H9 (cell line): ENCODE data around the gene TNNT2. TPM values are rescaled to one million over a fixed set of nuclear protein-coding genes. Genes with fewer than 3 reads are reported as not detected.

Experiments
- DNase-seq: peaks from one replicate; pipeline ENCODE4 v3.0.0-alpha.2; 2017
- H2AFZ ChIP-seq: one replicate; pipeline ENCODE4 v1.6.1; 2013; ENCODE audit warnings: mild to moderate bottlenecking, low read length, control low read depth, moderate library complexity
- H2AK5ac ChIP-seq: 2 replicates; pipeline ENCODE4 v1.6.1; 2013; ENCODE audit warnings: low read length, control low read depth, mixed read lengths; ENCODE audit not compliant: insufficient read length
- H2BK120ac ChIP-seq: one replicate; pipeline ENCODE4 v1.6.1; 2013; ENCODE audit warnings: low read depth, mild to moderate bottlenecking, low read length, control low read depth, inconsistent platforms; ENCODE audit not compliant: poor library complexity, severe bottlenecking
- H2BK12ac ChIP-seq: 2 replicates; pipeline ENCODE4 v1.6.1; 2013; ENCODE audit warnings: low read length, control low read depth, mixed read lengths, low read depth; ENCODE audit not compliant: insufficient read length
- H2BK15ac ChIP-seq: 2 replicates; pipeline ENCODE4 v1.6.1; 2013; ENCODE audit warnings: low read depth, low read length, control low read depth
- H2BK20ac ChIP-seq: one replicate; pipeline ENCODE4 v1.6.1; 2013; ENCODE audit warnings: low read depth, mild to moderate bottlenecking, low read length, control low read depth, inconsistent platforms; ENCODE audit not compliant: poor library complexity, severe bottlenecking
- H2BK5ac ChIP-seq: 2 replicates; pipeline ENCODE4 v1.6.1; 2013; ENCODE audit warnings: low read length, control low read depth, mixed read lengths; ENCODE audit not compliant: insufficient read length
- H3K14ac ChIP-seq: 2 replicates; pipeline ENCODE4 v1.6.1; 2013; ENCODE audit warnings: low read length, control low read depth; ENCODE audit not compliant: insufficient read depth
- H3K18ac ChIP-seq: 2 replicates; pipeline ENCODE4 v1.6.1; 2013; ENCODE audit warnings: low read depth, mild to moderate bottlenecking, mixed read lengths, low read length, control low read depth; ENCODE audit not compliant: insufficient read length
- H3K23ac ChIP-seq: 2 replicates; pipeline ENCODE4 v1.6.1; 2013; ENCODE audit warnings: low read length, control low read depth, mixed read lengths, low read depth; ENCODE audit not compliant: insufficient read length
- H3K23me2 ChIP-seq: 2 replicates; pipeline ENCODE4 v1.6.1; 2013; ENCODE audit warnings: low read depth, mild to moderate bottlenecking, mixed read lengths, low read length, control low read depth; ENCODE audit not compliant: insufficient read length, poor library complexity, severe bottlenecking
- H3K27ac ChIP-seq: 2 replicates; pipeline ENCODE4 v1.5.1; 2013; ENCODE audit warnings: low read length, control low read depth, mixed read lengths, low read depth; ENCODE audit not compliant: insufficient read length
- H3K27me3 ChIP-seq: 2 replicates; pipeline ENCODE4 v1.6.1; 2013; ENCODE audit warnings: low read length, control low read depth, inconsistent platforms; ENCODE audit not compliant: insufficient read depth
- H3K4ac ChIP-seq: 2 replicates; pipeline ENCODE4 v1.6.1; 2013; ENCODE audit warnings: low read depth, mild to moderate bottlenecking, control low read depth, inconsistent platforms, low read length, moderate library complexity
- H3K4me1 ChIP-seq: 2 replicates; pipeline ENCODE4 v1.6.1; 2013; ENCODE audit warnings: low read length, control low read depth, inconsistent platforms; ENCODE audit not compliant: insufficient read depth
- H3K4me2 ChIP-seq: 2 replicates; pipeline ENCODE4 v1.6.1; 2013; ENCODE audit warnings: low read length, control low read depth, mixed read lengths; ENCODE audit not compliant: insufficient read length, insufficient read depth
- H3K56ac ChIP-seq: 2 replicates; pipeline ENCODE4 v1.6.1; 2013; ENCODE audit warnings: low read depth, mild to moderate bottlenecking, mixed read lengths, low read length, control low read depth; ENCODE audit not compliant: insufficient read length
- H3K79me1 ChIP-seq: 2 replicates; pipeline ENCODE4 v1.6.1; 2013; ENCODE audit warnings: low read depth, mild to moderate bottlenecking, moderate library complexity, low read length, control low read depth, inconsistent platforms; ENCODE audit not compliant: insufficient read depth, poor library complexity, severe bottlenecking
- H3K79me2 ChIP-seq: 2 replicates; pipeline ENCODE4 v1.6.1; 2013; ENCODE audit warnings: low read length, control low read depth, inconsistent platforms; ENCODE audit not compliant: insufficient read depth
- H3K9ac ChIP-seq: 2 replicates; pipeline ENCODE4 v1.6.1; 2013; ENCODE audit warnings: low read length, control low read depth, mixed read lengths; ENCODE audit not compliant: insufficient read length; ENCODE audit errors: extremely low read depth
- H3K9me3 ChIP-seq: one replicate; pipeline ENCODE4 v1.6.1; 2013; ENCODE audit warnings: low read depth, low read length, inconsistent platforms; ENCODE audit not compliant: control insufficient read depth
- H3T11ph ChIP-seq: one replicate; pipeline ENCODE4 v1.6.1; 2013; ENCODE audit warnings: mild to moderate bottlenecking, low read length, control low read depth, inconsistent platforms
- H4K20me1 ChIP-seq: one replicate; pipeline ENCODE4 v1.6.1; 2013; ENCODE audit not compliant: control insufficient read depth, insufficient read length, insufficient read depth
- H4K5ac ChIP-seq: 2 replicates; pipeline ENCODE4 v1.6.1; 2013; ENCODE audit warnings: low read depth, mild to moderate bottlenecking, mixed read lengths, low read length, control low read depth; ENCODE audit not compliant: insufficient read length
- H4K8ac ChIP-seq: replicated peaks from 2 replicates; pipeline ENCODE4 v1.6.1; 2013; ENCODE audit warnings: low read length, control low read depth, mixed read lengths, low read depth; ENCODE audit not compliant: insufficient read length
- H4K91ac ChIP-seq: 2 replicates; pipeline ENCODE4 v1.6.1; 2013; ENCODE audit warnings: low read depth, mild to moderate bottlenecking, moderate library complexity, mixed read lengths, low read length, control low read depth; ENCODE audit not compliant: insufficient read length
- H3K27ac Mint-ChIP-seq, 3 experiments: 2 replicates in 2 of 3; 3 replicates in 1 of 3; pipeline ENCODE4 v1.8.0; 2020 to 2021; ENCODE audit warnings: mixed read lengths in 3 of 3, mild to moderate bottlenecking in 1 of 3, moderate library complexity in 1 of 3
- H3K27me3 Mint-ChIP-seq: 2 replicates; pipeline ENCODE4 v1.8.0; 2021; ENCODE audit warnings: low read depth, mild to moderate bottlenecking, moderate library complexity, mixed read lengths
- H3K36me3 Mint-ChIP-seq, 3 experiments: 2 replicates in 2 of 3; 3 replicates in 1 of 3; pipeline ENCODE4 v1.8.0; 2020 to 2021; ENCODE audit warnings: low read depth in 3 of 3, mixed read lengths in 3 of 3; ENCODE audit not compliant: insufficient read depth in 1 of 3
- H3K4me1 Mint-ChIP-seq, 2 experiments: 2 replicates each; pipeline ENCODE4 v1.8.0; 2020; ENCODE audit warnings: mixed read lengths in 2 of 2
- H3K4me3 Mint-ChIP-seq, 2 experiments: 2 replicates in 1 of 2; 3 replicates in 1 of 2; pipeline ENCODE4 v1.8.0; 2020 to 2021; ENCODE audit warnings: mild to moderate bottlenecking in 2 of 2, mixed read lengths in 2 of 2, moderate library complexity in 1 of 2
- H3K9me3 Mint-ChIP-seq, 2 experiments: 2 replicates in 1 of 2; 3 replicates in 1 of 2; pipeline ENCODE4 v1.8.0; 2020; ENCODE audit warnings: mild to moderate bottlenecking in 2 of 2, mixed read lengths in 2 of 2, moderate library complexity in 1 of 2
- WGBS: extraction: QIAGEN DNeasy Blood & Tissue Kit; methylation state at CpG from one replicate; pipeline ENCODE4 v1.1.7; 2013; ENCODE audit warnings: missing lambda C conversion rate, low lambda C conversion rate, mixed read lengths; ENCODE audit not compliant: insufficient read length; ENCODE audit errors: extremely low coverage; 5-methylcytosine and 5-hydroxymethylcytosine counted together
- total RNA-seq: library from RNA; stranded (reverse); gene quantifications from 2 replicates; pipeline ENCODE4 v1.2.1, GENCODE V29; 2021
- TF ChIP-seq, protein P1 (sequence below): fragments of 200-600 bp; sonication (generic); conservative IDR thresholded peaks from 3 replicates; pipeline ENCODE4 v1.8.0; 2021; ENCODE audit warnings: antibody characterized with exemption, mild to moderate bottlenecking

Gene TNNT2
- total RNA-seq, 1 experiment from 2014 or later: 8.6 TPM

DNA sequence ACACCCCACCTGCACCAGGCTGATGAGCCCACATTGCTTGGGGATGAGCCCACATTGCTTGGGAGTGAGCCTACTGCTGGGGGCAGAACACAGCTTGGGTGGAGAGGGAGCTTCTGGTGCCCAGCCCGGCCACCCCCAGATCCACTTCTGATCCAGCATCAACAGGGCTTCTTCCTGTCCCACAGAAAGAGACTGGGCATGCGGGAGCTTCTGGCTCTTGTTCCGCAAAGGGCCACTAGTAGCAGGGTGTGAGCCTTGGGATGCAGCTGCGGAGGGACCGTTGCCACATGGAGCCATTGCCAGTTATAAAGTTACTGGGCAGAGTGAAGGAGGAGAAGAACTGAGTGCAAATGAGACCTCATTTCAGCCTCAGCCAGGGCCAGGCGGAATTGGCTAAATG lies 57.8 kb downstream of the TNNT2 start:
- no peak overlapping the region for H3K4me3 Mint-ChIP-seq
- H3K9ac ChIP-seq: no peak overlapping the region
- WGBS: no CpG with 5 or more reads among the region's 6 CpGs
- no peak overlapping the region for H3K27ac Mint-ChIP-seq
- H4K91ac ChIP-seq: no peak overlapping the region
- no peak overlapping the region for H2BK15ac ChIP-seq
- H4K8ac ChIP-seq: no peak overlapping the region
- no peak overlapping the region for H3K14ac ChIP-seq
- H3K27me3 Mint-ChIP-seq: peaks cover 19% of the 10 kb centered on the region
- H2BK20ac ChIP-seq: no peak overlapping the region
- no peak overlapping the region for H3T11ph ChIP-seq
- H3K23me2 ChIP-seq: no peaks in the 10 kb centered on the region
- H2AK5ac ChIP-seq: no peak overlapping the region
- no peaks in the 10 kb centered on the region for H3K79me1 ChIP-seq
- H3K56ac ChIP-seq: no peak overlapping the region
- H3K4ac ChIP-seq: no peak overlapping the region
- no peak overlapping the region for H3K27ac ChIP-seq
- H3K36me3 Mint-ChIP-seq: no peaks in the 10 kb centered on the region; a peak in 2 of 7 replicates
- H3K4me1 ChIP-seq: no peaks in the 10 kb centered on the region
- no peak for DNase-seq
- H2AFZ ChIP-seq: no peak overlapping the region
- no peaks in the 10 kb centered on the region for H3K79me2 ChIP-seq
- H2BK5ac ChIP-seq: no peak overlapping the region
- no peak overlapping the region for H3K23ac ChIP-seq
- H3K27me3 ChIP-seq: no peaks in the 10 kb centered on the region
- H2BK120ac ChIP-seq: no peak overlapping the region
- H4K20me1 ChIP-seq: no peaks in the 10 kb centered on the region
- H3K9me3 ChIP-seq: no peaks in the 10 kb centered on the region
- no peak overlapping the region for H3K4me2 ChIP-seq
- H3K18ac ChIP-seq: no peak overlapping the region
- TF ChIP-seq, protein P1, sequence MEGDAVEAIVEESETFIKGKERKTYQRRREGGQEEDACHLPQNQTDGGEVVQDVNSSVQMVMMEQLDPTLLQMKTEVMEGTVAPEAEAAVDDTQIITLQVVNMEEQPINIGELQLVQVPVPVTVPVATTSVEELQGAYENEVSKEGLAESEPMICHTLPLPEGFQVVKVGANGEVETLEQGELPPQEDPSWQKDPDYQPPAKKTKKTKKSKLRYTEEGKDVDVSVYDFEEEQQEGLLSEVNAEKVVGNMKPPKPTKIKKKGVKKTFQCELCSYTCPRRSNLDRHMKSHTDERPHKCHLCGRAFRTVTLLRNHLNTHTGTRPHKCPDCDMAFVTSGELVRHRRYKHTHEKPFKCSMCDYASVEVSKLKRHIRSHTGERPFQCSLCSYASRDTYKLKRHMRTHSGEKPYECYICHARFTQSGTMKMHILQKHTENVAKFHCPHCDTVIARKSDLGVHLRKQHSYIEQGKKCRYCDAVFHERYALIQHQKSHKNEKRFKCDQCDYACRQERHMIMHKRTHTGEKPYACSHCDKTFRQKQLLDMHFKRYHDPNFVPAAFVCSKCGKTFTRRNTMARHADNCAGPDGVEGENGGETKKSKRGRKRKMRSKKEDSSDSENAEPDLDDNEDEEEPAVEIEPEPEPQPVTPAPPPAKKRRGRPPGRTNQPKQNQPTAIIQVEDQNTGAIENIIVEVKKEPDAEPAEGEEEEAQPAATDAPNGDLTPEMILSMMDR: no peak
- H2BK12ac ChIP-seq: no peak overlapping the region
- H3K4me1 Mint-ChIP-seq: peaks cover 3% of the 10 kb centered on the region in 2 experiments; a peak in 2 of 4 replicates
- H3K9me3 Mint-ChIP-seq: no peaks in the 10 kb centered on the region
- no peak overlapping the region for H4K5ac ChIP-seq
